ENCODE results near the gene CD96.
"Not testable (repeated sequence)": the region's sequence is repeated elsewhere in the genome, so short reads cannot be mapped to it uniquely, and the experiment has no call there.

The CD96 gene

GRCh38 chr3:111669926-111670630 lies 128.1 kb downstream of the CD96 start:
- FAIRE-seq (no peak), DNase-seq (ENCODE audit: low spot score) (peak; percentile 34)

GRCh38 chr3:111672461-111672860 lies 130.5 kb downstream of the CD96 start:
- DNase-seq (ENCODE audit: low spot score); FAIRE-seq: not testable (repeated sequence)

GRCh38 chr3:111675846-111676210 lies 133.8 kb downstream of the CD96 start:
- FAIRE-seq, result no peak
- peak; percentile 11 for DNase-seq (ENCODE audit: low spot score)

DNA sequence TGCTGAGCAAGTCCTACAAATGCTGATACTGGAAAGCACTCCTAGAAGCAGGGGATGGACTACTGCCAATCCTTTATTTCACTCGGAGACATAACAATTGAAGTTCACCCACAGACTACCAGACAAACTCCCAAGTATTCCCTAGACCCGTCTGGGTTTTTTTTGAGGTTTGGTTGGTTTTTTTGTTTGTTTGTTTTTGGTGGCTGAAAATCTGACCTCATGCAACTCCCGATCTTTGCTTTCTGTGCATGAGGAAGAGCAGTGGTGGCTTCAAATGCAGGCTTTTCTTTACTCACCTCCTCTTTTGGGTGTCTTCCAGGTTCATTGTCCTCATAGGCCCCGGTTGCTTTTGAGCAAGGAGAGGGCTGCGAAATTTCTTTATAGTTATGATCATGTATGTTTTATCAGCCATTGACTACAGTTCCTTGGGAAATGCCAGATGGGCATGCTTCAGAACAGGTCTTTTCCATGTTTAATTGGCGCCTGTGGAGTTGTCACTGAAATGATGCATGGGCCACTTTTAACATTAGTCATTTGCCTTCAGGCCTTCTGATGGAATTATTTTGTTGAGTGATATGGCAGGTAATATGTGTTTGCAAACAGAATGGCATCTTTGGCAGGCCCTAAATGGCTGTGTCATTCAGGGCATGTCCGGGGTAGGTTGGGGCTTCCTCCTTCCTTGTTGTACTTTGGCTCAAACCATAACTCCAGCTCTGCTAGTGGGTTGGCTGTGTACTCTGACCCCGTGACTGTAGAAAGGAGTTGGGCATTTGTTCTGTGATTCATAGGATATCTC lies 134.4 kb downstream of the CD96 start:
- peak; percentile 64 for FAIRE-seq

DNA sequence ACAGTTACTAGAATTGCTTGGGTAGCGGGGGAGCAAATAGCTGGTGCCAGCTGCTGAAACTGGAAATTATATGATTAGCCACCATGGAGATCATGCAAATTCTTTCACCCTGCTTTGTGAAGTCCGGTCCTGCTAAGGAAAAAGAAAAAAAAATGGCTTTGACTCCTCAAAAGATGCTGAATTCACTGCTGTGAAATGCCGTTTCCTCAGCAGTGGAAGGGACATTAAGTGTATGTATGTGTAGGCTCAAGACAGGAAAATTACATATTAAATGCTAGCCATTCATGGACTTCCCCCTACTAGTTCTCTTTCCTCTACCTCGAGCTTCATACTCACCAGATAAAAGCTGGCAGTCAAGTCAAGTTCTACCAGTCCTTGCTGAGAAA lies 135.0 kb downstream of the CD96 start:
- DNase-seq (ENCODE audit: low spot score) (no peak), FAIRE-seq (no peak)

More for the DNA sequence above, 134.4 kb downstream of the CD96 start:
- DNase-seq (ENCODE audit: low spot score), result peak; percentile 85

GRCh38 chr3:111681661-111682426 lies 139.8 kb downstream of the CD96 start:
- DNase-seq (ENCODE audit: low spot score), result no peak
- FAIRE-seq, result no peak

DNA sequence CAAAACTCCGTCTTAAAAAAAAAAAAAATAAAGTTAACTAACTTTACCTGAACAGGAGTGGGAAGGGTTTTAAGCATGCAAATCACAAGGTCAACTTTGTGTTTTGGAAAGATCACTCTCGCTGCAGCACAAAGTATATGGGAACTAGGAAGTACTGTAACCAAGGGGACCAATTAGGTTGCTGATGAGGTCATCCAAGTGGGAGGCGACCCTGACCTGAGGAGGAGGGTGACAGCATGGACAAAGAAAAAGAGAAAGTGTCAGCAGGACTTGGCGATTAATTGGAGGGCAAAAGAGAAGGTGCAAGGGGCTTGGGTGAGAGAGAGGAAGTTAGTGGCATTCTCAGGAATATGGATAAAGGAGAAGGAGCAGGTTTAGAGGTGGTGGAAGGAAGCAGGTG lies 142.6 kb downstream of the CD96 start:
- DNase-seq (ENCODE audit: low spot score), result no peak
- FAIRE-seq, result no peak

DNA sequence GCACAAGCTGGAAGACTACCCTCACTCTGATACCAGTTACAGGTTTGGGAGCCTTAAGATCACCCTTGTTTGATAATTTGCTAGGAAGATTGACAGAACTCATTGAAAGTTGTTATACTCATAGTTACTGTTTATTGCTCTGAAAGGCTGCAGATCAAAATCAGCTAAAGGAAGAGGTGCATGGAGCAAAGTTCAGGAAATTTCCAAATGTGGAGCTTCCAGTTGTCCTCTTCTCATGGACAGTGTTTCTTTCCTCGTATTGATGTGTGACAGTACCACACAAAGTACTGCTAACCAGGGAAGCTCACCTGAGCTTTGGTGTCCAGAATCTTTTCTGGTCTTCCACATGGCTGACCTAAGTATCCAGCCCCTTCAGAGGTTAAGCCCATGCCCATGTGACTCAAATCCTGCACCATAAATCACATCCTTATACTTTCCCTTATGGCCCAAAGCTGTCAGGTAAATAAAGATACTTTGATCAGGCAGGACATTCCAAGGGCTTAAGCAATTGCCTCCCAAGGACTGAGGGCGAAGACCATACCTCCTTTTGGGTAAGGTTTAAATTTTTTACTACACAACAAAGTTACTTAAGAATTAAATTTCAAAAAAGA lies 146.3 kb downstream of the CD96 start:
- FAIRE-seq (no peak), DNase-seq (ENCODE audit: low spot score) (no peak)

- DNase-seq (ENCODE audit: low spot score), result peak; percentile 84
- peak; percentile 87 for FAIRE-seq
Observed at GRCh38 chr3:111690242-111690641, 148.2 kb downstream of the CD96 start.

DNA sequence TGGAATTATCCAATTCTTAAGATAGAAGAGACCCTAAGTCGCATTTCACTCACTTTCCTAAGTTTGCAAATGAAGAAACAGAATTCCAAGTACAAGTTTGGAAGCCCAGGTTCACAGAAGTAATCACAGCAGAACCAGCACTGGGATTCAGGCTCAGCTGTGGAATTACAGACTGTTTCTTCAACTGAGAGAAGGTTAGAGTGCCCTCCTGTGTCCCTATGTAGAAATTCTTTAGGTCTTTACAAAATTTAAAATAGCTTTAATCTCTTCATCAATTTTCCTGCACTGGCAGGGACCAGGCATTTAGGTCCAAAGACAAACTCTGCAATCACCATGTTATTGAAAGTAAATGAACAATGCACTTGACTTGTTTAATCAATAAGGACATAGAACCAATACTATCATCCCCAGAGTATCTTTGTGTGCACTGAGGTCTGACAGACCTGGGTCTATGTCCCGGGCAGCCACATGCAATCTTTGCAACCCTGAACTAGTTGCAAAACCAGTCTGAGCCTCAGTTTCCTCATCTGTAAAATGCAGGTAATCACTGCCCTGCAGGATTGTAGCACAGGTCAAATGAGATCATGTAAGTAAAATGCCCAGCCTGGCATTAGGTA lies 149.4 kb downstream of the CD96 start:
- FAIRE-seq (peak; percentile 69), DNase-seq (ENCODE audit: low spot score) (peak; percentile 55)

DNA sequence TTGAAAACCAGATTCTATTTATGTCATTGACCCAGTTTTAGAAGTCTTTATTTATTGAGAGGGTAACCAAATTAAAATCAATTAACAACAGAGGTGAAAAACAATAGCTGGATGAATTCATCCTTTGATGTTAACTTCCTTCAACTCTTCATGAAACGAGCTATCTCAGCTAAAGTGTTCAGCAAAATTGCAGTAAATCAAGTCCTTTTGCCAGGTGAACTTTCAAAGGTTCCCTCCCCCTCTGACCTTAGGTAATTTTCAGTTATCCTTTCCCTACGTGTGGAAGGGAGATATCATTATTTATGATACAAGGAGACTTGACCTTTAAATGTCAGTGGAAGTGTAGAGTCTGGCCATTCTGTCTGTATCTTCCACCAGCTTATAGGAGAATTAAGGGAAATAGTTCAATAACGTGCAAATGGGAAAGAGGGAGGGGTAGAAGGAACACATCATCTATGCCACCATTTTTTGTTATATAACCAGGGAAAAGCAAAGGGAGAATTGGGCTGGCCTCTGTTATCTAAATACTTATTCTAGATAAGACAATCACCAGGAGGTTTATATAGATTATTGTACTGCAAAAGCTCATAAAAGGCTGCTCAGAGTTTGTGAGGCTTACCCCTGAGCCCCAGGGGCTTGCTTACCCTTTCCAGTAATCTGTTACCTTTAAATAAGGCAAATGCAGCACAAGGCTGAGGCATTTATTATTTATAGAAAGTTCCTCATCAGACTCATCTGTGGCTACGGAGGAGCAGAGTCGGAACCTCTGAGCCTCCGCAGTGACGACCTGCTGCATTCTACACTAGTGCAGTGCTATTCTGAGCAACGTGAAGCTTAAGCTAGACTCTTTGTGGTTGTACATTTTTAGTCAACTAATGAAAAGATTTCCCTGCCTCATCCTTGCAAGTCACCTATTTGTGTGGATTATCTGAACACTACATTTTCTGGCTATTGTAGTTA lies 150.9 kb downstream of the CD96 start:
- no peak for DNase-seq (ENCODE audit: low spot score)
- FAIRE-seq, result no peak

DNA sequence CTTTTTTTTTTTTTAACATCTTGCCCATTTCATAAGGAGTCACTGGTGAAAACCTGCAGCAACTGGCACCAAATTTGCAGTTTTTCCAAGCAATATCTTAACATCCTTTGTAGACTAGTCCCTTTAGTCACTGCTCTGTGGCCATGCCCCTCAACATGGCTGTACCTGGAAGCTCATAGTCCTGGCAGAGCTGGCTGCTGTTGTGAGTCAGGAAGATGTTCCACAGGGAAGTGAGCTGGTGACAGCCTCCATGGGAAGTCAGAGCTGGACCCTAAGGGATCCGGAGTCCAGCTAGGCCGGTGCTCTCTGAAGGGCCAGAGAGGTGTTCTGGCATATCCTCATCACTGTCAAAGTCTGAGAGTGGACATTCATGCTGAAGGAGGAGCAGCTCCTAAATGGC lies 152.5 kb downstream of the CD96 start:
- peak; percentile 34 for DNase-seq (ENCODE audit: low spot score)
- FAIRE-seq, result no peak

DNA sequence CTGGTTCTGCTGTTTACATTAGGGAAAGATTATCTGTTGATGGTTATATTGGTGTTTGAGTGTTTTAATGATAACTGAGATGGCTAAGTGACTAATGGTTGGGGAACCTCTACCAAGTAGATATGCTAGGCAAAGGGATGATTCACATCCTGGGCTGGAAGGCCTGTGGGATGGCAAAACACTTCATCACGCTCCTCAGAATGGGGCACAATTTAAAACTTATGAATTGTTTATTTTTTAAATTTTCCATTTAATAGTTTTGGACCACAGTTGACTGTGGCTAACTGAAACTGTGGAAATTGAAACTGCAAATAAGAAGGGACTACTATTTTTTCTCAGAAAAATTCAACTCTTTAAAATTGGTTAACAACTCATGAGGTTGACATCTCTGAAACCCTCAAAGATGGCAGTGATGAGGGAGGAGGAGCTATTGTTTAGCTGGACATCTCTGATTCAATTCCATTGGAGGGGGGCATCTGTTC lies 153.7 kb downstream of the CD96 start:
- DNase-seq (ENCODE audit: low spot score) (peak; percentile 75), FAIRE-seq (peak; percentile 96)

GRCh38 chr3:111700054-111700453 lies 158.1 kb downstream of the CD96 start:
- DNase-seq (ENCODE audit: low spot score) (no peak), FAIRE-seq (no peak)

DNA sequence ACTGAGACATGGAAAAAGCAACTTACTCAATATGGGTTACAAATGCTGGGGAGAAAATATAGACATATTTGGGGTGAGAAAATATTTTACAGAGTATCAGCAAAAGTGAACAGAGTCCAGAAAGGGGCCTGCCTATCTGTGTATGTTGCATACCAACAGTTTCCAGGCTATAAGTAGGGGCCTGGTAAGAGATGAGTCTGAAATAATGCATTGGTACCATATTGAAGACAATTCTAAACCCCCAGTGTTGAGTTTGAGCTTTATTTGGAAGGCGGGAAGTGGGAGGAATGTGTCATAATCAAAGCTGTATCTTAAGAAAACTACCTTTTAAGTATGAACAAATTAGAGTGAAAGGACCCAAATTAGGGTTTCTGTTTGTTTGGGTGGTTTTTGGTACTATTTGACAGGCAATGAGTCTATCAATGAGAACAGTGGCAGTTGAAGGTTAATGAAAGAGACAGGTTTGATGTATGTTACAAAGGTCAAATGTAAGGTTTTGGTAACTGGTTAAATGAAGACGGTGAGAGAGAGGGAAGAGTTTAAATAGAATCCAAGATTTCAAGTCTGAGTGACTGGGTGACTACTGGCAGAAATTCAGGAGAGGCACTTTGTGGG lies 159.4 kb downstream of the CD96 start:
- DNase-seq (ENCODE audit: low spot score) (no peak), FAIRE-seq (no peak)

Measured in RCC 7860 (cell line).